HFFc6 (cell line): ENCODE measurements around the gene TIMM13. TPM values are rescaled to one million over a fixed set of nuclear protein-coding genes. Genes with fewer than 3 reads are reported as not detected.

Source experiments
- DNase-seq: peaks from one replicate; pipeline ENCODE4 v3.0.0-alpha.2; 2018
- H3K27ac Mint-ChIP-seq: 2 replicates; pipeline ENCODE4 v1.8.0; 2020; ENCODE audit warnings: mild to moderate bottlenecking, mixed read lengths
- H3K27me3 Mint-ChIP-seq: 2 replicates; pipeline ENCODE4 v1.8.0; 2021; ENCODE audit warnings: mild to moderate bottlenecking, moderate library complexity, mixed read lengths; ENCODE audit not compliant: insufficient read depth
- H3K36me3 Mint-ChIP-seq: 2 replicates; pipeline ENCODE4 v1.8.0; 2021; ENCODE audit warnings: low read depth, mixed read lengths
- H3K4me1 Mint-ChIP-seq: 2 replicates; pipeline ENCODE4 v1.8.0; 2020; ENCODE audit warnings: low read depth, mixed read lengths
- H3K4me3 Mint-ChIP-seq: 2 replicates; pipeline ENCODE4 v1.8.0; 2020; ENCODE audit warnings: mild to moderate bottlenecking, moderate library complexity, mixed read lengths
- H3K9me3 Mint-ChIP-seq: 2 replicates; pipeline ENCODE4 v1.8.0; 2020; ENCODE audit warnings: mild to moderate bottlenecking, mixed read lengths
- CTCF ChIP-seq: fragments of 200-600 bp; sonication (generic); IDR thresholded peaks from 2 replicates; pipeline ENCODE4 v1.5.0; 2021; ENCODE audit warnings: antibody characterized with exemption, mild to moderate bottlenecking
- total RNA-seq, 6 experiments: library from RNA; stranded (reverse); fragmentation: NEBNext Ultra II Directional; extraction: Animal tissue kit (Norgen Biotek cat#: 25700); gene quantifications; 2 replicates in 1 of 6; 3 replicates in 5 of 6; pipeline ENCODE4 v1.2.3, GENCODE V29; 2021

Gene TIMM13
- total RNA-seq, 6 experiments from 2014 or later, result 87.2 to 124 (median 98.8) TPM

- no peak for TF ChIP-seq CTCF
- H3K4me3 Mint-ChIP-seq, result no peak overlapping the region
- H3K36me3 Mint-ChIP-seq, result peaks cover 9% of the 10 kb centered on the region; the same call in 1 of the 2 replicates
- H3K27ac Mint-ChIP-seq, result no peak overlapping the region
- H3K27me3 Mint-ChIP-seq, result peaks cover 2% of the 10 kb centered on the region
- no peak for DNase-seq
- peaks cover 6% of the 10 kb centered on the region for H3K4me1 Mint-ChIP-seq
- H3K9me3 Mint-ChIP-seq, result no peaks in the 10 kb centered on the region
These were observed 4.9 kb upstream of the TIMM13 start for GRCh38 chr19:2432131-2432848.

- Mint-ChIP-seq H3K9me3 (no peaks in the 10 kb centered on the region), H3K4me1 (peaks cover 8% of the 10 kb centered on the region), H3K4me3 (no peak overlapping the region), H3K36me3 (peaks cover 9% of the 10 kb centered on the region; the same call in 1 of the 2 replicates), H3K27ac (no peak overlapping the region), H3K27me3 (peaks cover 2% of the 10 kb centered on the region)
- DNase-seq, result no peak
- no peak for TF ChIP-seq CTCF
These were observed 4.1 kb upstream of the TIMM13 start for GRCh38 chr19:2431318-2432055.

- H3K9me3 Mint-ChIP-seq, result no peaks in the 10 kb centered on the region
- TF ChIP-seq CTCF, result no peak
- peak overlapping the region; percentile 38; the same call in 1 of the 2 replicates for H3K27ac Mint-ChIP-seq
- DNase-seq, result no peak
- peaks cover 12% of the 10 kb centered on the region for H3K4me1 Mint-ChIP-seq
- peaks cover 2% of the 10 kb centered on the region for H3K27me3 Mint-ChIP-seq
- H3K4me3 Mint-ChIP-seq, result no peak overlapping the region
- H3K36me3 Mint-ChIP-seq, result 0 out of 2 replicates have a peak, but pooled peaks cover 4% of the 10 kb centered on the region
These were observed 2.6 kb upstream of the TIMM13 start for GRCh38 chr19:2429917-2430535.

DNA sequence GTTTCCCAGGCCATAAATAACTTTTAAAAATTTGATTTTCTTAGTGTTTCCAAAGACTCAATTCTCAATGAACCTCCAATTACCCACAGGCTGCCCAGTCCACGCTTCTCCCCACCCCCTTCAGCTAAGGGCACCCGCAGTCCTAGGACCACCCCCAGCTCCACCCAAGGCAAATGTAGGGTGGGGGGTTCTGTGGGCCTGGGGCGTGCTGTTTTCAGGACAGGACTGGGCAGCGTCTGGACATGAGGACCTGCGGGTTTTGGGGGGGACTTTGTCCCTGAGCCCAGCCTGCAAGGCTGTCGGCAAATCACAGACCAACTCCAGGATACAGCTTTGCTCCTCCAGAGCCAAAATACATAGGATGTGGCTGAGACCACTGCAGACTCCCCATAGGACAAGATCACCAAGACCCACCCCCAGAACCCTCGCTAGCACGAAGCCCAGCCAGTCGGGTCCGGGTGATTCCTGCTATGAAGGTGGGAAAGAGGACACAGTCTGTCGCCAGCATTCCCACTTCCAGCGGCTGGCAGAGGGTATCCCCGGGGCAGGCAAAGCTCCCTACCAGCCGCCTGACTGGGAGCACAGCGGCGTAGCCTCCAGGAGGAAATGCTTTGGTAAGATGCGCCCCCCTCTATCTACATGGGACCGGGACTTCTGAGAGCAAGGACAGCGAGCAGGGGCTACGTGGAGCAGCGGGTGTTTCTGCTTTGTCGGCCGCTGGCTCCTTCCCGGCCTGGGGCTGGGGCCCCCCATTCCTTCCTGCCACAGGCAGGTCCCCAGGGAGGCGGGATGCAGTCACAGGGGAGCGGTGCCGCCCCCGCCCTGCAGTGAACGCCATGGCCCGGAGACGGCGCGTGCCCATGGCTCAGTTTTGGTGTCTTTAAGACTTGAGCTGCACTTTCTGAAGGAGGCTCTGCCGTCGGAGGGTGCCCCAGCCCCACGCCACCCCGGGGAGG, 1.6 kb upstream of the TIMM13 start:
- Mint-ChIP-seq H3K4me3 (no peak overlapping the region), H3K4me1 (peaks cover 12% of the 10 kb centered on the region), H3K9me3 (no peaks in the 10 kb centered on the region), H3K36me3 (0 out of 2 replicates have a peak, but pooled peaks cover 4% of the 10 kb centered on the region), H3K27me3 (peaks cover 2% of the 10 kb centered on the region), H3K27ac (peak overlapping the region; percentile 21; the same call in 1 of the 2 replicates)
- TF ChIP-seq CTCF, result no peak
- no peak for DNase-seq

DNA sequence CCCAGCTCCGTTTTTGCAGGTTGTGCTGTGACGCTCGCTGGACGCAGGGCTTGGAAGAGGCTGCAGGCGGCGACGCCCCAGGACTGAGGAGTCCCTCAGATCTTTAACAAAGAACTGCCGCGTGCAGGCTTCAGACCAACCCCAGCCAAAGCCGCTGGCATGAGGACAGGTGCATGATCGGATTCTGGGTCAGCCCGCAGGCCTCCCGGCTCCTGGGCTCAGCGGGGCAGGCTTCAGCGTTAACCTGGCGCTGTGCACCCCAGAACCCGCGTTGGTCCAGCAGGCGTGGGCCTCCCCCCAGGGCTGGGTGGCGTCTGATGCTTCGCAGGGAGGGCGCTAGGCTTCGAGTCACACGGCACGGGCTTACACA, 920 bp upstream of the TIMM13 start:
- Mint-ChIP-seq H3K27me3 (peaks cover 2% of the 10 kb centered on the region), H3K27ac (peak overlapping the region; percentile 98), H3K9me3 (no peaks in the 10 kb centered on the region), H3K4me1 (peaks cover 12% of the 10 kb centered on the region), H3K4me3 (peak overlapping the region; percentile 93; the same call in 1 of the 2 replicates), H3K36me3 (0 out of 2 replicates have a peak, but pooled peaks cover 4% of the 10 kb centered on the region)
- no peak for DNase-seq
- no peak for TF ChIP-seq CTCF
